GM12878 (cell line): ENCODE results near the gene PLXNA4.

Source experiments
- CTCF ChIP-seq, 3 experiments: IDR thresholded peaks in 2 of 3; conservative IDR thresholded peaks in 1 of 3; 2 replicates each; pipeline ENCODE4 v1.5.1; 2011; ENCODE audit warnings: low read depth in 3 of 3, low read length in 3 of 3, mild to moderate bottlenecking in 3 of 3, control low read depth in 2 of 3, moderate library complexity in 2 of 3, inconsistent platforms in 1 of 3, mixed read lengths in 1 of 3; ENCODE audit not compliant: control insufficient read depth in 2 of 3, insufficient read depth in 1 of 3; ENCODE audit errors: extremely low read depth in 1 of 3
- USF1 ChIP-seq: IDR thresholded peaks from 2 replicates; pipeline ENCODE4 v1.6.1; 2011; ENCODE audit warnings: borderline replicate concordance, low read depth, mild to moderate bottlenecking, moderate library complexity, mixed read lengths, low read length; ENCODE audit not compliant: insufficient read depth; ENCODE audit errors: extremely low read length

- no peak for TF ChIP-seq USF1
- no peak for TF ChIP-seq CTCF (IDR thresholded peaks at IDR 0.05 in 2 of 3, conservative IDR thresholded peaks at IDR 0.05 in 1 of 3; ENCODE audit: control insufficient read depth in 2 of 3, extremely low read depth in 1 of 3, insufficient read depth in 1 of 3, low read depth in 3 of 3, low read length in 3 of 3)
Observed at GRCh38 chr7:132161533-132161915, 414.7 kb downstream of the PLXNA4 start.
